T-helper 1 cell treated with Interleukin-12 subunit alpha and Interleukin-12 subunit beta and Interleukin-4 antibody, amounts not matched to agents 30 ng/mL and 1 ng/mL, for 36 hours (primary cell): ENCODE data around the gene SATB2. TPM values are rescaled to one million over a fixed set of nuclear protein-coding genes. Genes with fewer than 3 reads are reported as not detected.

Experiments
- intact Hi-C: fragments of 100-400 bp; cut with micrococcal nuclease; formaldehyde crosslinking; loops from one replicate; pipeline ENCODE4 v1.15.1; 2024
- total RNA-seq: library from RNA; stranded (reverse); gene quantifications from 2 replicates; pipeline ENCODE4 v1.2.3, GENCODE V29; 2022

Gene SATB2
- total RNA-seq, 1 donor from 2014 or later = 0.10 TPM

DNA sequence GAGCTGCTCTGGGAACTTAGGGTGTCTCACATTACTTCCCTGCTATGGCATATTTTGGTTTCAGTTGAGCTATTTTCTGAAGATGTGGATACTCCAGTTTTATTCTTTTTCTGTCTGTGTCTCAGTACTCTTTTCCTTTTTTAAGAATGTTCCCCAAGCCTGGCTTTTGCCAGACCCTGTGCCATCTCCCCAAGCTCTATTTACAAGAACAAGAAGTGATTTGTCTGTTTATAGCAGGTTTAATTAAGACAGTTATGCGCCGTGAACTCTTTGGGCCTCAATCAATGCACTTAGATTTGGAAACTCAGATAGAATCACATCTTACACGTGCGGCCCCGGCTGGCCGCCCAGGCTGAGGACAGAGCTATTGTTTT is 8.9 kb upstream of the SATB2 start:
- intact Hi-C loops = no loop called here

DNA sequence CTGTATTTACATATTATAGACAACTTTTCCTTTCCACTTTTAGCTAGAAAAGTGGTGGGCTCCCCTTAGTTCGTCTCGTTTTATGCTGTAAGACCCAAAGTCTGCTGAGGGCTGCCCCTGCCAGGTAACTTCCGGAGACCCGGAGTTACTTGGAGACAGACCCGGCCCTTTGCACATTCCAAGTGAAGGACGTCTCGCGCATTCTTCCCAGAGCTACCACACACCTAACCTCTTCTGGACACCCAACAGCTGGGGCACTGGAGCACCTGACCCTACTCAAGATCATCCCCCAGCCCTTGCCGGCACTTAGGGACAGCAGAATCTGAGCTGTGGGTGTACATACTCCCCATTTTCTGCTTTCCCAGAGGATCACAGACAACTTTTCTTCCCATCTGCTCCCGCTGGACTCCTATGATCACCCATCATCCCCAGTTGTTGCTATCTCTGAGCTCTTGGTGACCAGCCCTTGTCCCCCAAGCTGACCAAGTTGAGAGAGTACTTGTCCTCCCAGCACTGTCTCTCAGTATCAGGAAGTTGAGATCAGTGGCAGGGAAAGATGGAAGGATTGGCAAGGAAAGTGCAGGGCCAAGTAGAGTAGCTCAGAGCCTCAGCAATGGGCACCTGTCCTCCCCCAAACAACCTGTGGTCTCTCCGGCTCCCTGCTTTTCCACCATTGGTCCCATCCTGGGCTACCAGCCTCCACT is 8.4 kb upstream of the SATB2 start:
- intact Hi-C loops = no loop called here

DNA sequence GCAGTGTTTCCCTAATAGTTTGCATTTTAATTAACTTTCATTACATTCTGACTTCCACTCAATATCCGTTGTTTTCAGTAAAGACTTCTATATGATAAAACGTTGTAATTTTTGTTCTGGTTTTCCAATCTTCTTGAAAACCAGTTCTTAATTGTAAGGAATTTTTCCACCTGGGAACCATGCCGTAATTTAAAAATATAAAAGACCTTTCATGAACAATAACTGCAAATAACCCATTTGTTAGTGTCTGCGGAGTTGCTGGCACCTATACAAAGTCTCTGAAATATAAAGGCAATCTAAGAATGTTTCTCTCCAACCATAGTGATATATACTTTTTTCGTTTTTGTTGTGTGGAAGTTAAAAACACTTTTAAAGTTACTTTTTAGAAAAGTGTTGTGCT is 7.7 kb upstream of the SATB2 start:
- intact Hi-C loops = no loop called here

DNA sequence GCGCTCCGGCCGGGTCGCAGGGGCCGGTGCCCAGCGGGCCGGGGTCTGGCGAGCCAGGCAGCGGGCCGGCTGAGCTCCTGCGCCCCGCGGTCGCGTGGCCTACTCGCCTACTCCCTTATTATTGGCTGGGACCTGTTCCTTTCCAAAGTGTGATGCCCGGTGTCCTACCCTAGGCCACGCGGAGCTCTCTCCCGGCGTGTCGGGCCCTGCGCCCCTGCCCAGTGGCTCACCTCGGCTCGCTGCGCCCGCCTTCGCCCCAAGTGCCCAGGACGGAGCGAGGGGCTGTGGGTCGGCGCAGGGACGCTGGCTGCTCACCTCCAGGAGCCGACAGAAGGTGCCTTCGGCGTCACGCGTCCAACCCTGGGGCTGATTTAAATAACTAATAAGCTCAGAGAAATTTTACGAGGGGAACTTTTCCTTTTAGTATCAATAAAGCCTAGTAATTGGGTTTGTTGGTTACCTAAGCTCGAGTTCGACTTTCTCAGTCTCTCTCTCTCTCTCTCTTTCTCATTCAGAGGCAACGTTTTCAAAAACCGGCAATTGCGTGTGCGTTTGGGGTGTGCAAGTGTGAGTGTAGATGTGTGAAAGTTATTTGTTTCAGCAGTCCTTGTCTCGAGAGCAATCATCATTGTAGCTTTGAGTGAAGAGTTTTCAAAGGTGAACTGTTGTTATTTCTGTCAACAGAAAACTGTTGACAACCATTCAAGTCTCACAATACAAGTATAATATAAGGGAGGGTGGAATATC is 7.0 kb upstream of the SATB2 start:
- intact Hi-C loops = no loop called here

DNA sequence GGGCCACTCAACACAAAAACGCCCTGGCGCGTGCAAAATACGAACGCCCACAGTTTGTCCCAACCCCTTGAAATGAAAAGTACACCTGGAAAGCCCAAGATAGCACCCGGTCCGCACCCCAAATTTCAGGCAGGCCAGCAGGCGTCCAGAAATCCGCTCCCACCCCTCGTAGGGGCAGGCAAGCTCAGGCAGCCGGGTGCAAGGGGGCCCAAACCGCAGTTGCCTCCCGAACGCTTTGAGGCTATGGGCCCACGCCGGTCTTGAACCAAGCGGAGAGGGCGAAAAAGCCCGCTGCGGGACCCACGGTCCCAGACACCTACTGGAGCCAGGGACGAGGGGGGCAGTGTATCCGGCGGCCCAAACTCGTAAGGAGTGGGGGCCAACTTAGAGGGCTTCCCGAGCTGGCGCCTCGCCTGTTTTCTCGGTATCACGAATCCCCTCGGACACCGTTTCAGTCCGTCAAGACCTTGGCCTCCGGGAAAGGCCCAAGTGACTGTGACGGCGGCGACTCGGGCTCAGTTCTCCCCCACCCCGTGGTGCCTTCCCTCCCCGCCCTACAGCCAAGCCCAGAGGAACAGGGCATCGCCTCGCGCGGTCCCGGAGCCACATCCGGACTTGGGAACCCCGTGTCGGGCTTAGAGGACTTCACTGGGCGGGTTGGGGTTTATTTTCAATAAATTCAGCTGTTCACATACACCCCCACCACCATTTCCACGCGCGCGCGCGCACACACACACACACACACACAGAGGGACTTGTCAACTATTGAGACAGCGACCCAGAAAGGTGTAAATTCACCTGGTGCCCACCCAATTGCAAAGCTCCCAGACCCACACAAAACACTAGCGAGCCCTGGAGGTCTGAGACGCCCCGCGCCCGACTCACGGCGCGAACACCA is 6.2 kb upstream of the SATB2 start:
- intact Hi-C loops = no loop called here

DNA sequence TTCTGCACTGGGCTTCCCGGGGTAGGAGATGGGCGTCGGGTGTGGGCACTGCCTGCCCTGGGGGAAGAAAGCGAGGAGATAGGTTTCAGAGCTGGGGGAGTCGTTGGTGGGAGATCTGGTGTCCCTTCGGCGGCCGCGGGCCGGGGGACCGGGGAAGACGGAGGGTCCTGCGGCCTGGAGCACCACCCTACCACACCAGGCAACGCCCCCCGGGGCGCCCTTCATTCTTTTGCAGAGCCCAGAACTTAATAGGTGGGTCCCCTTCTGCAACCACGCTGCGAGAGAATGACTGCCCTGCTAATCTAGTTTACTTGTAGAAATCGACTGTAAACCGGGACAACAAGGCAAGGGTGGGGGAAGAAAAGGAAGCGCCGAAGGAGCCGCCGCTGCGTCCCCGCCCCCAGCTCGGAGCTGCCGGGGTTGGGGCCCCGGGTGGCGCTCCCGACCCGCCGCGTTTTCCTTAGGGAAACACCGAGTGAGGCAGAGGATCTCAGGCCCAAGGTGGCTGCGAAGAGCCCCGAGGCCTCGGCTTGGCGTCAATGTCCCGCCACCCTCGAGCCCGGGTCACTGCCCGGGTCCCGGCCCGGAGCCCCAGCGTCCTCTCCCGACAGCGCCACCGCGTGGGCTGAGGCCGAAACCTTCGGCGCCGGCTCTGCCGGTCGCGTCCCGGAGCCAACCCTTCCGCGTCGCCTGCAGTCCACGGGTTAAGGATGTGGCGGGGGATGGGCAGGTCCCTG is 5.4 kb upstream of the SATB2 start:
- intact Hi-C loops = no loop called here

DNA sequence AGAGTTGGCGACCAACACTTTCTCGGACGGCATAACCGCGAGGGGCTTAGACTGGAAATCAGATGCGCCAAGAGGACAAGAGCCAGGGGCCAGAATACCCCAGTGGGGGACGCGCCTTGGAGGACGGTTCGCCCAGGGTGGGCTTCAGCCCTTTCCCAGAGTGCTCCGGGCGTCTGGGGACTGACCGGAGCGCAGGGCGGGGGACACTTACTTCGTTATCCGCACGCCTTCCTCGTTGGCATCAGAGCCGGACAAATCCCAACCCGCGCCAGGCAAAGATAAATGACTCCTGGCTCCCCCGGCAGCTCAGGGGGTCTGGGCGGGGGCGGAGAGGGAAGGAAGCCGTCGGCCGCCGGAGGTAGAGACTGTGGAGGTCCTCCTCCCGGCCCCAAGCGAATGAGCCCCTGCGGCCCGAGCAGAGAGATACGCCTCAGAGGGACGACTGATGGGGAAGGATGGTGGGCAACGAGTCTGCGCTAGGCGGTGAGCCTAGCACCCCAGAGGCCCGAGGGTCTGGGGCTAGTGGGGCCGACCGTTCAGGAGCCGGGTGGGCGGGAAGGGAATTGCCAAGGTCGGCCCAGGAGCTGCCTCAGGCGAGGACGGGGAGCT is 4.7 kb upstream of the SATB2 start:
- intact Hi-C loops = no loop called here

DNA sequence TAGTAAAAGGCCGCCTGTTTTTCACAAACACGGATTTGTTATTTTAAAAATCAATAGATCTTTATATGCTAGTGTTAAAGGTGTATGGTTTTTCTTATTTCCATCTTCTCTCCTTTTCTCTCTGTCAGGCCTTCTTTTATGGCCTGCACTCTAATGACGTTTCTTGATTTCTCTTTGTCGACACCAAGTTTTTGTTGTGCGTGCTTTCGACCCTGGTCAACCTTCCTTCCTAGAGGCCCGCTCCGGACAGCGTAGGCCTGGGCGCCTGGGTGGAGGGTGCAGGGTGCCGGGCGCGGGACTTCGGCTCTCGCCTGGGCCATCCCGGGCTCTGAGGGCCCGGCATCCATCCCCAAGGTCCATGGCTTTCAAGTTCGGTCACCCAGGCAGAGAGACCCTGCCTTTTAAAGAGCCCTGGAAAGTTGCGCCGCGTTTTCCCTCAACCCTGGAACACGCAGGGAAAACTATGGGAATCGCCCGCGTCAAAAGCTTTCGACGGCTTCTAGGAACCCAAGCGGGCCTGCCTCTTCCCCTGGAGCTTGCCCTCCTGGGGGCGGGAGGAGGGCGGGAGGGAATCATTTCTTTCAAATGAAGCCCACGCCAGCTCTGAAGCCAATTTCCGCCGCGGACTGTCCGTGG is 4.1 kb upstream of the SATB2 start:
- intact Hi-C loops = no loop called here

DNA sequence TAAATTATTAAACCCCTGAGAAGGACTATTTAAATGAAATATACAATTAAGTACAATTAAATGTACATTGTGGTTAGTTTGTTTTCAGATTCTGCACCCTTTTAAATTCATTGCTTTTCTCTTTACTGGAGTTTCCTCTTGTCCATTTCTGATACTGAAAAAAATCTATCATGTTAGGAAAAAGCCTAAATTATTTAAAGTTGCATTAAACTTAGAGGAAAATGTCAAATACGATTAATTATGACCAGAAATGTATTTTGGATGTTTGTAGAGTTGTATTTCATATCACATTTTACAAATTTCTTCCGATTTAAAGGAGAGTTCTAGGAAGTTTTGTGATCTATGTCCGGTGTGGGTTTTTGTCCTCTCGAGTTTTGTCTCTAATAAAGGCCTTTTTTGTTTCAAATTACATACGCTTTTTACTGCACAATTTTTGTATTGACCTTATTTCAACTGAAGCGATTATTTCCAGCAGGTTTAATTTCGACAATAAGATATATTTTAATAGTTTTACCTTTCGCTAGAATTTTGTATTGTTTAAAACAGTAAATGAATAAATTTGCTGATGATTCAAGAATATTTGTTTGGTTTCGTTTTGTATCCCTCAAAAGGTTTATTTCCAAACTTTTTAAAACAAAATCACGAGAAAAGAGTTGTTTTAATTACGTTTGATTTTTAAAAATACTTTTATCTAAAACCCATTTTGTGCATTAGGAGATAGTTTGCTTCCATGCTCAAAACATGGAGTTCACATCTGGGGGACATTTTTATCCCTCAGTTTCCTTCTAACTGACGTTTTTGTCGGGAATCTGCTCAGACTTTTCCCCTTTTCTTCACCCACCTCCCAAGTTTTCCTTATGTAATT is 3.3 kb upstream of the SATB2 start:
- intact Hi-C loops = loop anchor here (1.0 kb wide), 1 partner anchor 9 kb away; no protein-coding TSS in a partner anchor

DNA sequence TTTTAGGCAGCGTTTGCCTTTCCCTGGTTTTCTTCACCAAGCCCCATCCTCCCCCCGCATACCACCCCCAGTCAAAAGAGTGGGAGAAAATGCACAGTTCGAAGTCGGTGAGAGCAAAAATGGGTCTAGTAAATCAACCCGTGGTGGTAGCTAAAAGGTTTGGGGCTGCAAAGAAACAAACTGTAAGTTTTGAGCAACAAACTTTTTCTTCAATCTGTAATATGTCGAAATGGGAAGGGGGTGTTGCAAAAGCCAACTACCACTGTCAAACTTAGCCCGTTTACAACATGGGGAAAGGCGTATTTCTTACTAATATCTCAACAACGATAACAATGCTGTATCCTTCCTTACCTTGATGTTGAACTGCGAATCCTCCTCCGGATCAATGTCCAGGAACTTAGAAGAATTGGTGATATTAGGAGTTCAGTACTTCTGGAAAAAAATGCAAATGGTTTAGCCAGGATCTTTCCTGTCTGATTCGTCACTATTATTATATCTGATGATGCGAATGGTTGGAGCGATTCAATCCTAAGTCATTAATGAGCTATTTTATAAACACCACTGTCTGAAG is 2.4 kb upstream of the SATB2 start:
- intact Hi-C loops = loop anchor here (1.0 kb wide), 1 partner anchor 10 kb away; no protein-coding TSS in a partner anchor

DNA sequence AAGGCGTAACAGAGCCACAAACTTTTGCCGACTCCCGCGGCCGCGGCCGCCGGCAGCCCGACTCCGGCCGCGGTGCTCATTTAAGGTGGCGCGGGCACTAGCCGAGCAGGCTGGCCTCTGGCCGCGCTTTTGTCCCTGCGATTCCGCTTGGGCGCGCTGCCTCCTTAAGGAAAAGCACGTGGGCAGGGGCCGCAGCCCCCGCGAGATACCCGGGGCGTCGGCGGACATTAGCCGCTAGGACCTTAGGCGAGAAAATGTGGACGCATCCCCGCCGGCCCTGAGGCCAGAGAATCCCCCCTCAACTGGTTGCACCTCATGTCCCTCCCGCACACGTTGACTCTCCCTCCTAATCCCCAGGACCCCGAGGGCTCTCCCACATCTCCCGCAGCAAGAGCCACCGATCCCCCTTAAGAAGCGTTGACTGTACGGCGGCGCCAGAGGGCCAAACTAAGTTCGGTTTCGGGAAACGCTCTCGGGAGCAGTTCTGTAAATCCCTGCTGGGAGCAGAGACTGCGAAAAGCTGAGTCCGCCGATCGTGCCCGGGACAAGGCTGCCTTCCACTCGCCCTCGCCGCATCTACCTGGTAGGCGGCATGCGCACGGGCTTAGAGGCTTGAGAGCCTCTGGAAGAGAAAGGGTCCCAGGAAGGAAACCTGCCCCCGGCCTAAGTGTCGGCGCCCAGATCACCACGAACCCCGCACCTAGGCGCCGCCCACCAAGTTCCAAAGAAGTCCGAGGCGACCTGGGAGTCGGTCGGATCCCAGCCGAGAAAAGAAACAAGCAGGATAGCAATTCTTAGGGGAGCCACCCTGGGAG is 1.8 kb upstream of the SATB2 start:
- intact Hi-C loops = loop anchor here (1.0 kb wide), 1 partner anchor 11 kb away; no protein-coding TSS in a partner anchor

DNA sequence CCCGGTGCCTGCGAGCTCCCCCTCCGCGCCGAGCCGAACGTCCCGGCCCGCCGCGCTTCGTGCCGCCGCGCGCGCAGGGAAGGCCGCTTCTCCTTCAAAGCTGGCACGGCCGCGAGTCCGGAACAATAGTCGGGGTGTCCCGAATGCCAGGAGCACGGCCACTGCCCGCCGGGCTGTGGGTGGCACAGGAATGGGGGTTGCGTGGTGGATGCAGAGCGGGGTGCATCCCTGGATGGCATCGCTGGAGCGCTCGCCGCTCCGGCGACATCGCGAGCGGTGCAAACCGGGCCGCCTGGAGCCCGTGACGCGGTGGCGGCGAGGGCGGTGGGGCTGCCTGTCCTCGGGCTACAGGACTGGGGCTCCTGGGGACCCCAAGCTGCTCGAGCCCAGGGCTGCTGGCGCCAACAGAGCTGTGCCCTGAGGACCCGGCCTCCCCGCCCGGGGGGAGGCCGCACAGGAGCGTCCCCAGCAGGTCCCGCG is 1.1 kb upstream of the SATB2 start:
- intact Hi-C loops = no loop called here

DNA sequence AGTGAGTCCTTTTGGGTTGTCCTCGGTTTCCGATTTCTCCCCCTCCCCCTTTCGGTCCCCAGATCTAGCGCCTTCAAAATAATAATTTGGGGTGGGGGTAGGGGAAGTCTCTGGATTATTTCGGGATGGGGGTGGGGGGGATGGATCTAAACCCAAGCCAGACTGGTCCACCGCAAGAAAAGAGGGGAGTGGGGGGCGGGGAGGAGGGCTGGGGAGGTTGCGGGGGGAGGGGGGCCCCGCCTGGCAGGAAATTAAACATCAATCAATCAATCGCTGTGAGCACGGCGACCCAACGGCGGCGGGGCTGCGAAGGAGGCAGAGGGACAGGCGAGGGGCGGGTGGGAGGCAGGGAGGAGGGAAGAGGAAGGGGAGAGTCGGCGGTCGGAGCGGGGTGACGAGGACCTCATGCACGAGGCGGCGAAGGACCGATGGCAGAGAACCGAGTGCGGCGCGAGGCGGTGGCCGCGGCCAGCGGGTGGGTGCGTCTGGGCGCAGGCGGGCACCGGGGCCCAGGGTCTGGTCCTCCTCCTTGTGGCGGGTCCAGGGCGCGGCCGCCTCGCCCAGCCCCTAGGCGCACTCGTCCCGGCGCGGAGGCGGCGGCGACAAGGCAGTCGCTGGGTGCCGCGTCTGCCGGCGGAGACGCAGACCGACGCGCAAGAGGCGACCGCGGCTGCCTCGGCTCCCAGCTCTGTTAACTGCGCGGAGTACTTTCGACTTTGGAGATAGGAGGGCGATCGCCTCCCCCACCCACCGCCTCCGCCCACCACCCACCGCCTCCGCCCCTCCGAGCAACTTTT is 468 bp upstream of the SATB2 start:
- intact Hi-C loops = no loop called here

DNA sequence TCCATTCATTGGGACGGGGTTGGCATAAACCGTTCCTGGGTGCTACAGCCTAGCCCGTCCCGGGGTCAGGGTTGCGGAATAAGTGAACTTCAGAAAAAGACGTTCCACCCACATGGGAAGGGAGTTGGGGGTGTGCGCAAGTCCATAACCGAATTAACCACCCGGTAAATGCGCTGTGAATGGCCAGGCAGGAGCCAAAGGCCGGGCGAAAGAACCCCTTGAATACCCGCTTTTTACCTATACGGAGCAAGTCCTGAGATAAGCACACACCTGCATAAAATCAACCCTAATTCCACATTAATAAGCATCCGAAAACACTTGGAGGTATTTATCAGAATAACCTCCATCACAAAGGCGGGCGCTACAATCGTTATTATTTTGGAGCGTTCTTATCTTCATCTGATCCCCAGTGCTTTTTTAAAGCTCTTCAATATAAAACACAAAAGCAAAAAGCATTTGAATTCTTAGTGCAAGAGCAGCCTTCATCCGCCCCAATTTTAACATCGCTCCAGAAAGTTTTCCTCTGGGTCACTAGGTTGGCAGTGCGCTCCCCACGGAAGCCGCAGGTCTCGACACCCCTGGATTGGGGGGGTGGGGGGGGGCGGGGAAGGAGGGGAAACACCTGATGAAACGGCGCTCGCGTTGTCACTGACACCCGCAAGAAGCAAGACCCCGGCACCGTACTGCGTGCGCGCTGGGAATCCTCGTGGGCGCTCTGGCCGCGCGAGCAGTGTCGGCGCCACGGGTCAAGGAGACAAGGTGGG is 1.2 kb downstream of the SATB2 start:
- intact Hi-C loops = no loop called here

DNA sequence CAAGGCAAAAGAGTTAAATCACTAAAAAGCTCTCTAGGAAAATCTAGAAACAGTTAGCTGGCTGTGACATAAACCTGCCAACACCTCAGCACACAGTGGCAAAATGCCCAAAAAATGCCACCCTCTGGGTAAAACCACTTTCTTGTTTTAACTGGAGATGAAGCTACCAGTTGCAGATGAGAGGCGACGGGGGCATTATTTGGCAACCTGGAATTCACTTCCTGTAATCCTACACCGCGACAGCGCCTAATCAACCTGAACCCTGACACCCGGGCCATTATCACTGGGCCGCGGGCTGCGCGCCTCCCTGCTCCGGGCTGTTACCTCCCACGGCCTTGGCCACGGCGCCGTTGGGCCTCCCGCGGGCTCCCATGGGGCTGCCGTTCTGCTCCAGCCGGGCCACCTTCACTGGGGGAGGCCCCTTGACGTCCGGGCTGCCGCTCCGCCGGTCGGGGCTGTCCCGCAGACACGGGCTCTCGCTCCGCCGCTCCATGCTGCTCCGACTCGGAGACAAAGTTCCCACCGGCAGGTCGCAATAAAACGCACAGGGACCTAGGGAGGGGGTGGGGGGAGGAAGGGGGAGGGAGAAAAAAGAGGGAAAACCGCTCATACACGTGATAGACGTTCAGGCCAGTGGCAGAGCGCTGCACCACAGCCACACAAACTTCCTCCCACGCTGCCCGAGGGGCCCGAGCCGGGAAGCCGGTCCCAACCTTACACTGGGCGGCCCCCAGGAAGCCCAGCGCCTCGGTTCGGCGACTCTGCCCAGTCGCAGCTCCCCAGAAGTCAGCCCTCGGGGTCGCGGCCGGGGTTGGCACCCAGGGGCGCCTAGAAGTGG is 2.0 kb downstream of the SATB2 start:
- intact Hi-C loops = no loop called here

DNA sequence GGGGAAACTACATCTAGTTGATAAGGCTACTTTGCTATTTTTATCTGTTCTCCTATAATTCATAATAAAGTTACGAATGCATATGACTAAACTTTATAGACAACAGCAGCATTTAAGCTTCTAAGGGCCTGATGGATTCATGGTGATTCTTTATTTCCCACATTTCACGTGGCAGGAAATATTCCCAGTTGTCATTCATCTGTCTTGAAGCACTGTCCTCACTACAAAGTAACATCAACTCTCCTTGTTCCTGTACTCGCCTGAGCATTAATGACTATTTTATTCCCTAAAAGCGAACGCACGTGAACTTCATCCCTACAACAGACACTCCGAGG is 2.6 kb downstream of the SATB2 start:
- intact Hi-C loops = no loop called here
